Body of pancreas (tissue), 4 donors: ENCODE measurements around the gene DENND1A. TPM values are rescaled to one million over a fixed set of nuclear protein-coding genes. Genes with fewer than 3 reads are reported as not detected.

Experiments used
- ATAC-seq: fragments of 150-250 bp; one replicate; pipeline ENCODE4 v1.9.1; 2016
- DNase-seq, 4 donors: peaks; one replicate each; pipeline ENCODE4 v3.0.0-alpha.2; 2019
- H3K27ac ChIP-seq, 4 donors: fragments of 200-600 bp; sonication (generic); 1 replicate in 3 of 4; 2 replicates in 1 of 4; pipeline versions ENCODE4 v1.5.1 to v1.6.1; 2016 to 2019; ENCODE audit warnings: mild to moderate bottlenecking in 1 of 4, mixed read lengths in 1 of 4, moderate library complexity in 1 of 4
- H3K27me3 ChIP-seq, 2 donors: fragments of 200-600 bp; sonication (generic); one replicate each; pipeline ENCODE4 v1.6.0; 2016; ENCODE audit warnings: mild to moderate bottlenecking in 1 of 2
- H3K36me3 ChIP-seq, 2 donors: fragments of 200-600 bp; sonication (generic); replicated peaks in 1 of 2; 2 replicates each; pipeline ENCODE4 v1.5.1; 2016; ENCODE audit warnings: low read depth in 2 of 2; ENCODE audit not compliant: insufficient read depth in 1 of 2
- H3K4me1 ChIP-seq: fragments of 200-600 bp; sonication (generic); one replicate; pipeline ENCODE4 v1.6.0; 2016
- H3K4me3 ChIP-seq, 2 donors: fragments of 200-600 bp; sonication (generic); 1 replicate in 1 of 2; 2 replicates in 1 of 2; pipeline ENCODE4 v1.5.1; 2016 to 2019
- H3K9me3 ChIP-seq, 3 donors: fragments of 200-600 bp; sonication (generic); 1 replicate in 2 of 3; 2 replicates in 1 of 3; pipeline ENCODE4 v1.5.1; 2016
- POLR2A ChIP-seq, 3 donors: fragments of 450-650 bp; IDR thresholded peaks; one replicate each; pipeline ENCODE4 v1.6.1; 2016; ENCODE audit warnings: antibody characterized with exemption in 3 of 3, mild to moderate bottlenecking in 2 of 3
- WGBS, 2 donors: methylation state at CpG; one replicate each; pipeline ENCODE4 v1.1.5; 2017; 5-methylcytosine and 5-hydroxymethylcytosine counted together
- intact Hi-C: fragments of 100-400 bp; cut with DNase I; formaldehyde crosslinking; loops from one replicate; pipeline ENCODE4 v1.15.1; 2023
- total RNA-seq, 2 donors: library from RNA; depleted of rRNA; stranded (reverse); fragments of >200 nt; gene quantifications; one replicate each; pipeline ENCODE4 v1.1.0, GENCODE V29; 2016
- TF ChIP-seq, protein P1 (sequence below), 7 experiments: fragments of 450-650 bp in 4 of 7; fragments of 200-600 bp in 3 of 7; sonication (generic) in 3 of 7; IDR thresholded peaks; one replicate each; pipeline ENCODE4 v1.5.1; 2016 to 2019; ENCODE audit warnings: antibody characterized with exemption in 7 of 7

The DENND1A gene
- total RNA-seq, 2 donors from 2014 or later: 7.6 to 8.6 TPM

DNA sequence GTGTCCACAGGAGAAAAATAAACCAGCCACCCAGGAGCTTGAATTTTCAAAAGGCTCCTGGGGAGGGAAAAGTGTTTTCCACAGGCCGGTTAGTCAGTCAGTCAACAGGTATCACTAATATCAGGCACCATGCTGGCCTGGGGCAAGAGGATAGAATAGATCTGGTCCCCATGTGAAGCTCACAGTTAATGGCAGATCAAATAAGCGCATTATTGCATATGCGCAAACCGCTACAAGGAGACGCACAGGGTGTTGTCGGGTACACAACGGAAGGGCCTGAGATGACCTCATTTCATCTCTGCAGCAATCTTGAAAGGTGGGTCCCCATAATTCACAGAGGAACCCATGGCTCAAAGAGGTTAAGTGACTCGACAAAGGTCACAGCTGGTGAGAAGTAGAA, 313.2 kb downstream of the DENND1A start:
- H3K9me3 ChIP-seq: no peaks in the 10 kb centered on the region
- no peak for DNase-seq
- no peak for ATAC-seq
- 97 to 98% methylated on average over 8 of the region's 8 CpGs for WGBS, 2 donors
- intact Hi-C loops: no loop called here
- no peak overlapping the region for H3K27ac ChIP-seq
- H3K4me1 ChIP-seq: no peaks in the 10 kb centered on the region
- no peaks in the 10 kb centered on the region for H3K27me3 ChIP-seq
- H3K36me3 ChIP-seq: no peaks in the 10 kb centered on the region
- no peak overlapping the region for H3K4me3 ChIP-seq
- TF ChIP-seq, protein P1, sequence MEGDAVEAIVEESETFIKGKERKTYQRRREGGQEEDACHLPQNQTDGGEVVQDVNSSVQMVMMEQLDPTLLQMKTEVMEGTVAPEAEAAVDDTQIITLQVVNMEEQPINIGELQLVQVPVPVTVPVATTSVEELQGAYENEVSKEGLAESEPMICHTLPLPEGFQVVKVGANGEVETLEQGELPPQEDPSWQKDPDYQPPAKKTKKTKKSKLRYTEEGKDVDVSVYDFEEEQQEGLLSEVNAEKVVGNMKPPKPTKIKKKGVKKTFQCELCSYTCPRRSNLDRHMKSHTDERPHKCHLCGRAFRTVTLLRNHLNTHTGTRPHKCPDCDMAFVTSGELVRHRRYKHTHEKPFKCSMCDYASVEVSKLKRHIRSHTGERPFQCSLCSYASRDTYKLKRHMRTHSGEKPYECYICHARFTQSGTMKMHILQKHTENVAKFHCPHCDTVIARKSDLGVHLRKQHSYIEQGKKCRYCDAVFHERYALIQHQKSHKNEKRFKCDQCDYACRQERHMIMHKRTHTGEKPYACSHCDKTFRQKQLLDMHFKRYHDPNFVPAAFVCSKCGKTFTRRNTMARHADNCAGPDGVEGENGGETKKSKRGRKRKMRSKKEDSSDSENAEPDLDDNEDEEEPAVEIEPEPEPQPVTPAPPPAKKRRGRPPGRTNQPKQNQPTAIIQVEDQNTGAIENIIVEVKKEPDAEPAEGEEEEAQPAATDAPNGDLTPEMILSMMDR (IDR thresholded peaks at IDR 0.05): no peak
- no peak for TF ChIP-seq POLR2A (IDR thresholded peaks at IDR 0.05)

- no peak for ATAC-seq
- DNase-seq: no peak
- H3K36me3 ChIP-seq: no peaks in the 10 kb centered on the region
- no peak overlapping the region for H3K4me3 ChIP-seq
- intact Hi-C loops: no loop called here
- WGBS, 2 donors: 100% methylated on average over 1 of the region's 1 CpG
- H3K9me3 ChIP-seq: no peaks in the 10 kb centered on the region
- no peaks in the 10 kb centered on the region for H3K4me1 ChIP-seq
- TF ChIP-seq, protein P1 (IDR thresholded peaks at IDR 0.05): no peak
- TF ChIP-seq POLR2A (IDR thresholded peaks at IDR 0.05): no peak
- H3K27ac ChIP-seq: no peak overlapping the region
- no peaks in the 10 kb centered on the region for H3K27me3 ChIP-seq
Measured at GRCh38 chr9:123615381-123615780, 314.5 kb downstream of the DENND1A start.

- TF ChIP-seq, protein P1 (IDR thresholded peaks at IDR 0.05): no peak
- TF ChIP-seq POLR2A (IDR thresholded peaks at IDR 0.05): no peak
- no peak overlapping the region for H3K4me3 ChIP-seq
- ATAC-seq (no peak), DNase-seq (no peak)
- H3K36me3 ChIP-seq: no peaks in the 10 kb centered on the region
- H3K27ac ChIP-seq: no peak overlapping the region
- H3K9me3 ChIP-seq: no peaks in the 10 kb centered on the region
- intact Hi-C loops: no loop called here
- H3K27me3 ChIP-seq: no peaks in the 10 kb centered on the region
- 90 to 93% methylated on average over 11 of the region's 11 CpGs for WGBS, 2 donors
- H3K4me1 ChIP-seq: no peaks in the 10 kb centered on the region
Measured at GRCh38 chr9:123614306-123615263, 315.3 kb downstream of the DENND1A start.

- WGBS, 2 donors: 57 to 68% methylated on average over 1 of the region's 1 CpG
- intact Hi-C loops: no loop called here
- H3K36me3 ChIP-seq: no peaks in the 10 kb centered on the region
- DNase-seq (no peak), ATAC-seq (no peak)
- no peaks in the 10 kb centered on the region for H3K4me1 ChIP-seq
- TF ChIP-seq POLR2A (IDR thresholded peaks at IDR 0.05): no peak
- TF ChIP-seq, protein P1 (IDR thresholded peaks at IDR 0.05): no peak
- no peak overlapping the region for H3K4me3 ChIP-seq
- H3K27me3 ChIP-seq: no peaks in the 10 kb centered on the region
- H3K27ac ChIP-seq: no peak overlapping the region
- H3K9me3 ChIP-seq: no peaks in the 10 kb centered on the region
Measured at GRCh38 chr9:123611226-123611625, 318.7 kb downstream of the DENND1A start.
